Upper lobe of right lung (tissue), 1 donor: Measurements from ENCODE around the gene BTN1A1. TPM values are rescaled to one million over a fixed set of nuclear protein-coding genes. Genes with fewer than 3 reads are reported as not detected.
"Not testable (repeated sequence)": the region's sequence is repeated elsewhere in the genome, so short reads cannot be mapped to it uniquely, and the experiment has no call there.

Source experiments
- ATAC-seq: fragments of 200-7000 bp; cut with Tn5 transposase; one replicate; pipeline ENCODE4 v1.9.1; 2020; ENCODE audit warnings: mild to moderate bottlenecking, moderate library complexity
- DNase-seq: peaks from one replicate; pipeline ENCODE4 v3.0.0-alpha.2; 2020
- H3K27ac ChIP-seq: fragments of 200-600 bp; one replicate; pipeline ENCODE4 v1.8.0; 2022
- H3K27me3 ChIP-seq: fragments of 200-600 bp; one replicate; pipeline ENCODE4 v1.8.0; 2022; ENCODE audit warnings: mild to moderate bottlenecking
- H3K36me3 ChIP-seq: fragments of 200-600 bp; one replicate; pipeline ENCODE4 v1.8.0; 2022
- H3K4me1 ChIP-seq: fragments of 200-600 bp; one replicate; pipeline ENCODE4 v1.8.0; 2022
- H3K4me3 ChIP-seq: fragments of 200-600 bp; one replicate; pipeline ENCODE4 v1.8.0; 2022; ENCODE audit warnings: mild to moderate bottlenecking
- H3K9me3 ChIP-seq: fragments of 200-600 bp; one replicate; pipeline ENCODE4 v1.8.0; 2022
- CTCF ChIP-seq: fragments of 200-600 bp; IDR thresholded peaks from one replicate; pipeline ENCODE4 v1.8.0; 2022; ENCODE audit warnings: antibody characterized with exemption
- intact Hi-C: fragments of 100-400 bp; cut with DNase I; formaldehyde crosslinking; loops from one replicate; pipeline ENCODE4 v1.11.0; 2022
- total RNA-seq: library from RNA; stranded (reverse); fragmentation: NEBNext Ultra II Directional; extraction: Animal tissue kit (Norgen Biotek cat#: 25700); gene quantifications from one replicate; pipeline ENCODE4 v1.2.1, GENCODE V29; 2021
- donor health status: DM: no; HTN: yes; CAD: no; lungs with severe emphysema.

BTN1A1 gene
- total RNA-seq, 1 donor from 2014 or later = not detected

DNA sequence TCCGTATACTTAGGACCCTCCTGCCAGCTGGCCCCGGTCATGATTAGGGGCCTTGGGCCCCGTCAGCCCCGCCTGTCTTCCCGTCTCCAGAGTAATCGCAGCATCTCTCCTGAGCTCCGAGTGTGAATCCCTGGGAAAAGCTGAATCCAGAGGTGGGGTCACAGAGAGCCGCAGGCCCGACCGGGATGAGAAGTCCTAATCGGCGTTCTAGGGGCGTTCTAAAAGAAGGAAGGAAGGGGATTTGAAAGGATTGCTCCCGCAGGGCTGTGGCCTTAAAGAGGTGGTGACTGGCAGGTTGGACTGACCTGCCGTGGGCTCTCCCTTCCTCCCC, 38.4 kb downstream of the BTN1A1 start:
- H3K27me3 ChIP-seq = no peaks in the 10 kb centered on the region
- peak overlapping the region; percentile 81 for H3K4me3 ChIP-seq
- peaks cover 31% of the 10 kb centered on the region for H3K4me1 ChIP-seq
- intact Hi-C loops = no loop called here
- H3K9me3 ChIP-seq = no peaks in the 10 kb centered on the region
- DNase-seq (no peak), ATAC-seq (no peak)
- H3K36me3 ChIP-seq = peaks cover 11% of the 10 kb centered on the region
- TF ChIP-seq CTCF = no peak
- H3K27ac ChIP-seq = peak overlapping the region; percentile 92

- Histone ChIP-seq H3K27ac (peak overlapping the region; percentile 92), H3K4me1 (peaks cover 26% of the 10 kb centered on the region), H3K36me3 (peaks cover 17% of the 10 kb centered on the region), H3K4me3 (peak overlapping the region; percentile 81), H3K27me3 (no peaks in the 10 kb centered on the region), H3K9me3 (no peaks in the 10 kb centered on the region)
- ATAC-seq = no peak
- intact Hi-C loops = no loop called here
- no peak for TF ChIP-seq CTCF
- no peak for DNase-seq
Measured at GRCh38 chr6:26539071-26539615, 39.0 kb downstream of the BTN1A1 start.

DNA sequence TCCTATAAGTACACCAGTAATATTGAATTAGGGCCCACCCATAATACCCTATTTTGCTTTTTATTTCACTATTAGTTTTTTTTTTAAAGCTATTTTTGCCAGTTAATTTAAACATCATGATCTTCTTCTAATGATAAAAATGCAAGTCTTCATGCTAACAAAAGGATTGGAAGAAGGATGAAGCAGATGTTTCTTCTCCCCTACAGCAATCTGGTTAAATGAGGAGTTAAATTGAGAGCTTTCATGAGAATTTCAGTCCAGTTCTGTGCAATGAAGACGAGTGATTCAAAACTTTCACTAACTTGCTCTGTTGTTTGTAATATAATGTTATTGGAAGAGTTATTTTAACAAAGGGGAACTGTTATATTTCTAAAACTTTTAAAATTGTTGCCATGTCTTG, 41.5 kb downstream of the BTN1A1 start:
- Histone ChIP-seq H3K36me3 (peaks cover 39% of the 10 kb centered on the region), H3K4me3 (no peak overlapping the region), H3K9me3 (no peaks in the 10 kb centered on the region), H3K27me3 (no peaks in the 10 kb centered on the region), H3K4me1 (peaks cover 18% of the 10 kb centered on the region), H3K27ac (no peak overlapping the region)
- no peak for ATAC-seq
- TF ChIP-seq CTCF = no peak
- intact Hi-C loops = no loop called here
- no peak for DNase-seq

GRCh38 chr6:26543953-26544352, 43.9 kb downstream of the BTN1A1 start:
- H3K27ac ChIP-seq = no peak overlapping the region
- intact Hi-C loops = no loop called here
- ATAC-seq (peak; percentile 29), DNase-seq (no peak)
- peaks cover 41% of the 10 kb centered on the region for H3K36me3 ChIP-seq
- peak; percentile 34 for TF ChIP-seq CTCF
- no peaks in the 10 kb centered on the region for H3K9me3 ChIP-seq
- H3K27me3 ChIP-seq = no peaks in the 10 kb centered on the region
- peaks cover 14% of the 10 kb centered on the region for H3K4me1 ChIP-seq
- H3K4me3 ChIP-seq = no peak overlapping the region

DNA sequence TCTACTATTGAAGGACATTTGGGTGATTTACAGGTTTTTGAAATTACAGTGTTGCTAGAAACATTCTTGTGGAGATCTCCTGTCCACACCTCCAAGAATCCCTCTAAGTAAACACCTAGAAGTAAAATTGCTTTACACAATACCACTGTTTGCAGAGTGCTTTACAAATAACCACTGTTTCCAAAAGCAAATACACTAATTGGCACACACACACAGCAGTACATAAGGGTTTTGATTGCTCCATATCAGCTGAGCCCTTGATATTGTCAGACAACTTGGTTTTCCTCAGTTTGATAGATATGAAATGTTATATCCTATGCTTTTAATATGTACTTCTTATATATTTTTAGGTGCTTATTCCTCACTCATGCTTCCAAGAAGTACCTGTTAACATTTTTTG, 44.4 kb downstream of the BTN1A1 start:
- Histone ChIP-seq H3K4me1 (peaks cover 9% of the 10 kb centered on the region), H3K27ac (no peak overlapping the region), H3K27me3 (no peaks in the 10 kb centered on the region), H3K9me3 (no peaks in the 10 kb centered on the region), H3K4me3 (no peak overlapping the region), H3K36me3 (peaks cover 41% of the 10 kb centered on the region)
- intact Hi-C loops = no loop called here
- TF ChIP-seq CTCF = no peak
- peak; percentile 78 for ATAC-seq
- no peak for DNase-seq

DNA sequence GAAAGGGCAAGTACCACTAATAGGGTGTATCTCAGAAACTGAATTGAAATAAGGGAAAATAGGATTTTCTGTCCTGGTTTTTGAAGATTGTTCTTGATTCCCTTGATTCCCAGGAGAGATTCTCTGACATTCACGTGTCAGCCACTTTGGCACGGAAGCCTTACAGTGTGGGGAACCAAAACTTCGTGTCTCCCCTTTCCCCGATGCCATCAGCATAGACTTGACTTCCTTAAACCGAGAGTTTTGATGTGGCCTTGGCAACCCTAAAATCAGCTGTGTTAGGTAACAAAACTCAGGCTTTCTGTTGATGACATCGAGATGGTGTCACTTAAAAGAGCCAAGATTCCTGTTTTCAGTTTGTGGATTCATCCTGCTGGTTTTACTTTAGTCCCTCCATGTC, 45.5 kb downstream of the BTN1A1 start:
- Histone ChIP-seq H3K27me3 (no peaks in the 10 kb centered on the region), H3K4me3 (no peak overlapping the region), H3K9me3 (no peaks in the 10 kb centered on the region), H3K4me1 (peaks cover 4% of the 10 kb centered on the region), H3K27ac (no peak overlapping the region), H3K36me3 (peaks cover 41% of the 10 kb centered on the region)
- intact Hi-C loops = no loop called here
- TF ChIP-seq CTCF = no peak
- DNase-seq (no peak), ATAC-seq (peak; percentile 62)

DNA sequence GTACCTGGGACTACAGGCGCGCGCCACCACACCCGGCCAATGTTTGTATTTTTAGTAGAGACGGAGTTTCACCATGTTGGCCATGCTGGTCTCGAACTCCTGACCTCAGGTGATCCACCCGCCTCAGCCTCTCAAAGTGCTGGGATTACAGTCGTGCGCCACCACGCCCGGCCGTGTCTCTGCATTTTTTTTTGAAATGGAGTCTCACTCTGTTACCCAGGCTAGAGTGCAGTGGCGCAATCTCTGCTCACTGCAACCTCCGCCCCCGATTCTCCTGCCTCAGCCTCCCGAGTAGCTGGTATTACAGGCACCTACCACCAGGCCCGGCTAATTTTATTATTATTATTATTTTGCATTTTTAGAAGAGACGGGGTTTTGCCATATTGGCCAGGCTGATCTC, 47.3 kb downstream of the BTN1A1 start:
- H3K27ac ChIP-seq, DNase-seq, intact Hi-C loops, ATAC-seq, H3K4me3 ChIP-seq, H3K9me3 ChIP-seq, H3K27me3 ChIP-seq, H3K4me1 ChIP-seq: not testable (repeated sequence)
- H3K36me3 ChIP-seq = peaks cover 40% of the 10 kb centered on the region
